ENCODE measurements around the gene TGM2. TPM values are rescaled to one million over a fixed set of nuclear protein-coding genes. Genes with fewer than 3 reads are reported as not detected.

TGM2 gene
- total and polyA plus RNA-seq, 9 of the 15 experiments (the other 6 are each of a cell fraction or from before 2014, with no cell fraction given) = 5.5 to 78.5 (median 37.6) TPM

GRCh38 chr20:38126932-38127621, 38.0 kb downstream of the TGM2 start (continued):
- TF ChIP-seq, protein P1, sequence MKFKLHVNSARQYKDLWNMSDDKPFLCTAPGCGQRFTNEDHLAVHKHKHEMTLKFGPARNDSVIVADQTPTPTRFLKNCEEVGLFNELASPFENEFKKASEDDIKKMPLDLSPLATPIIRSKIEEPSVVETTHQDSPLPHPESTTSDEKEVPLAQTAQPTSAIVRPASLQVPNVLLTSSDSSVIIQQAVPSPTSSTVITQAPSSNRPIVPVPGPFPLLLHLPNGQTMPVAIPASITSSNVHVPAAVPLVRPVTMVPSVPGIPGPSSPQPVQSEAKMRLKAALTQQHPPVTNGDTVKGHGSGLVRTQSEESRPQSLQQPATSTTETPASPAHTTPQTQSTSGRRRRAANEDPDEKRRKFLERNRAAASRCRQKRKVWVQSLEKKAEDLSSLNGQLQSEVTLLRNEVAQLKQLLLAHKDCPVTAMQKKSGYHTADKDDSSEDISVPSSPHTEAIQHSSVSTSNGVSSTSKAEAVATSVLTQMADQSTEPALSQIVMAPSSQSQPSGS (CRISPR knock-in tag; IDR thresholded peaks at IDR 0.05) = no peak
- peak; percentile 83 to 95 for TF ChIP-seq RCOR1 (IDR thresholded peaks at IDR 0.05; ENCODE audit: borderline replicate concordance in 1 of 2, low read depth in 2 of 2, low read length in 2 of 2)
- 0 out of 4 replicates have a peak, but pooled peaks have one; percentile 6 to 10 for TF ChIP-seq RAD21 (CRISPR knock-in tag; conservative IDR thresholded peaks at IDR 0.05 in 1 of 2, IDR thresholded peaks at IDR 0.05 in 1 of 2)
- no peak for TF ChIP-seq ELF2 (CRISPR knock-in tag; IDR thresholded peaks at IDR 0.05)
- TF ChIP-seq BCOR (IDR thresholded peaks at IDR 0.05) = peak; percentile 47; the same call in 1 of the 2 replicates
- no peak for TF ChIP-seq MYNN (IDR thresholded peaks at IDR 0.05)
- TF ChIP-seq MYNN (CRISPR knock-in tag; IDR thresholded peaks at IDR 0.05) = no peak
- TF ChIP-seq, protein P2, sequence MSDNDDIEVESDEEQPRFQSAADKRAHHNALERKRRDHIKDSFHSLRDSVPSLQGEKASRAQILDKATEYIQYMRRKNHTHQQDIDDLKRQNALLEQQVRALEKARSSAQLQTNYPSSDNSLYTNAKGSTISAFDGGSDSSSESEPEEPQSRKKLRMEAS (CRISPR knock-in tag; IDR thresholded peaks at IDR 0.05) = peak; percentile 56
- TF ChIP-seq ARNT (IDR thresholded peaks at IDR 0.05) = peak in 1 of 2 experiments; percentile 72; a peak in 1 of 4 replicates
- TF ChIP-seq OTX1 (CRISPR knock-in tag; IDR thresholded peaks at IDR 0.05) = no peak
- 0 out of 2 replicates have a peak, but pooled peaks have one; percentile 20 for TF ChIP-seq MIER1 (IDR thresholded peaks at IDR 0.05; ENCODE audit: low read depth)
- TF ChIP-seq C11orf30 (IDR thresholded peaks at IDR 0.05; ENCODE audit: low read depth) = no peak
- peak; percentile 85 for TF ChIP-seq GATA2 (CRISPR knock-in tag; IDR thresholded peaks at IDR 0.05)
- peak in 1 of 2 experiments; percentile 75; a peak in 3 of 4 replicates for TF ChIP-seq FOXK2 (conservative IDR thresholded peaks at IDR 0.05 in 1 of 2, IDR thresholded peaks at IDR 0.05 in 1 of 2; ENCODE audit: low read depth in 2 of 2)
- TF ChIP-seq BHLHE40 (IDR thresholded peaks at IDR 0.05; ENCODE audit: low read length) = peak; percentile 91
- no peak for TF ChIP-seq MCM5 (IDR thresholded peaks at IDR 0.05; ENCODE audit: low read depth)
- no peak for TF ChIP-seq GTF2A2 (tag; IDR thresholded peaks at IDR 0.05)
- TF ChIP-seq MCM3 (IDR thresholded peaks at IDR 0.05) = no peak
- peak; percentile 81; the same call in 1 of the 2 replicates for TF ChIP-seq ESRRA (IDR thresholded peaks at IDR 0.05; ENCODE audit: borderline replicate concordance, low read depth)
- TF ChIP-seq ZNF121 (CRISPR knock-in tag; conservative IDR thresholded peaks at IDR 0.05) = no peak
- TF ChIP-seq MEF2D (tag; conservative IDR thresholded peaks at IDR 0.05; ENCODE audit: low read depth) = peak; percentile 91
- TF ChIP-seq KDM1A (IDR thresholded peaks at IDR 0.05) = peak; percentile 89 to 92
- TF ChIP-seq MLLT1 (IDR thresholded peaks at IDR 0.05) = peak in 1 of 2 experiments; percentile 94; a peak in 2 of 4 replicates
- no peak for TF ChIP-seq RBM17 (IDR thresholded peaks at IDR 0.05; ENCODE audit: borderline replicate concordance, low read depth, low read length)
- peak; percentile 90 for TF ChIP-seq SOX6 (IDR thresholded peaks at IDR 0.05)
- no peak for TF ChIP-seq HNRNPUL1 (IDR thresholded peaks at IDR 0.05; ENCODE audit: low read length)
- 0 out of 2 replicates have a peak, but pooled peaks have one; percentile 50 for TF ChIP-seq CREM (IDR thresholded peaks at IDR 0.05; ENCODE audit: low read depth)
- no peak for TF ChIP-seq NR2C2 (CRISPR knock-in tag; IDR thresholded peaks at IDR 0.05)
- peak; percentile 16; the same call in 1 of the 2 replicates for TF ChIP-seq NR2C2 (tag; IDR thresholded peaks at IDR 0.05)
